H9 (cell line): ENCODE results near the gene KAZN. TPM values are rescaled to one million over a fixed set of nuclear protein-coding genes. Genes with fewer than 3 reads are reported as not detected.

Experiments
- DNase-seq: peaks from one replicate; pipeline ENCODE4 v3.0.0-alpha.2; 2017
- H2AFZ ChIP-seq: one replicate; pipeline ENCODE4 v1.6.1; 2013; ENCODE audit warnings: mild to moderate bottlenecking, low read length, control low read depth, moderate library complexity
- H2AK5ac ChIP-seq: 2 replicates; pipeline ENCODE4 v1.6.1; 2013; ENCODE audit warnings: low read length, control low read depth, mixed read lengths; ENCODE audit not compliant: insufficient read length
- H2BK120ac ChIP-seq: one replicate; pipeline ENCODE4 v1.6.1; 2013; ENCODE audit warnings: low read depth, mild to moderate bottlenecking, low read length, control low read depth, inconsistent platforms; ENCODE audit not compliant: poor library complexity, severe bottlenecking
- H2BK12ac ChIP-seq: 2 replicates; pipeline ENCODE4 v1.6.1; 2013; ENCODE audit warnings: low read length, control low read depth, mixed read lengths, low read depth; ENCODE audit not compliant: insufficient read length
- H2BK15ac ChIP-seq: 2 replicates; pipeline ENCODE4 v1.6.1; 2013; ENCODE audit warnings: low read depth, low read length, control low read depth
- H2BK20ac ChIP-seq: one replicate; pipeline ENCODE4 v1.6.1; 2013; ENCODE audit warnings: low read depth, mild to moderate bottlenecking, low read length, control low read depth, inconsistent platforms; ENCODE audit not compliant: poor library complexity, severe bottlenecking
- H2BK5ac ChIP-seq: 2 replicates; pipeline ENCODE4 v1.6.1; 2013; ENCODE audit warnings: low read length, control low read depth, mixed read lengths; ENCODE audit not compliant: insufficient read length
- H3K14ac ChIP-seq: 2 replicates; pipeline ENCODE4 v1.6.1; 2013; ENCODE audit warnings: low read length, control low read depth; ENCODE audit not compliant: insufficient read depth
- H3K18ac ChIP-seq: 2 replicates; pipeline ENCODE4 v1.6.1; 2013; ENCODE audit warnings: low read depth, mild to moderate bottlenecking, mixed read lengths, low read length, control low read depth; ENCODE audit not compliant: insufficient read length
- H3K23ac ChIP-seq: 2 replicates; pipeline ENCODE4 v1.6.1; 2013; ENCODE audit warnings: low read length, control low read depth, mixed read lengths, low read depth; ENCODE audit not compliant: insufficient read length
- H3K23me2 ChIP-seq: 2 replicates; pipeline ENCODE4 v1.6.1; 2013; ENCODE audit warnings: low read depth, mild to moderate bottlenecking, mixed read lengths, low read length, control low read depth; ENCODE audit not compliant: insufficient read length, poor library complexity, severe bottlenecking
- H3K27ac ChIP-seq: 2 replicates; pipeline ENCODE4 v1.5.1; 2013; ENCODE audit warnings: low read length, control low read depth, mixed read lengths, low read depth; ENCODE audit not compliant: insufficient read length
- H3K27me3 ChIP-seq: 2 replicates; pipeline ENCODE4 v1.6.1; 2013; ENCODE audit warnings: low read length, control low read depth, inconsistent platforms; ENCODE audit not compliant: insufficient read depth
- H3K4ac ChIP-seq: 2 replicates; pipeline ENCODE4 v1.6.1; 2013; ENCODE audit warnings: low read depth, mild to moderate bottlenecking, control low read depth, inconsistent platforms, low read length, moderate library complexity
- H3K4me1 ChIP-seq: 2 replicates; pipeline ENCODE4 v1.6.1; 2013; ENCODE audit warnings: low read length, control low read depth, inconsistent platforms; ENCODE audit not compliant: insufficient read depth
- H3K4me2 ChIP-seq: 2 replicates; pipeline ENCODE4 v1.6.1; 2013; ENCODE audit warnings: low read length, control low read depth, mixed read lengths; ENCODE audit not compliant: insufficient read length, insufficient read depth
- H3K56ac ChIP-seq: 2 replicates; pipeline ENCODE4 v1.6.1; 2013; ENCODE audit warnings: low read depth, mild to moderate bottlenecking, mixed read lengths, low read length, control low read depth; ENCODE audit not compliant: insufficient read length
- H3K79me1 ChIP-seq: 2 replicates; pipeline ENCODE4 v1.6.1; 2013; ENCODE audit warnings: low read depth, mild to moderate bottlenecking, moderate library complexity, low read length, control low read depth, inconsistent platforms; ENCODE audit not compliant: insufficient read depth, poor library complexity, severe bottlenecking
- H3K79me2 ChIP-seq: 2 replicates; pipeline ENCODE4 v1.6.1; 2013; ENCODE audit warnings: low read length, control low read depth, inconsistent platforms; ENCODE audit not compliant: insufficient read depth
- H3K9ac ChIP-seq: 2 replicates; pipeline ENCODE4 v1.6.1; 2013; ENCODE audit warnings: low read length, control low read depth, mixed read lengths; ENCODE audit not compliant: insufficient read length; ENCODE audit errors: extremely low read depth
- H3K9me3 ChIP-seq: one replicate; pipeline ENCODE4 v1.6.1; 2013; ENCODE audit warnings: low read depth, low read length, inconsistent platforms; ENCODE audit not compliant: control insufficient read depth
- H3T11ph ChIP-seq: one replicate; pipeline ENCODE4 v1.6.1; 2013; ENCODE audit warnings: mild to moderate bottlenecking, low read length, control low read depth, inconsistent platforms
- H4K20me1 ChIP-seq: one replicate; pipeline ENCODE4 v1.6.1; 2013; ENCODE audit not compliant: control insufficient read depth, insufficient read length, insufficient read depth
- H4K5ac ChIP-seq: 2 replicates; pipeline ENCODE4 v1.6.1; 2013; ENCODE audit warnings: low read depth, mild to moderate bottlenecking, mixed read lengths, low read length, control low read depth; ENCODE audit not compliant: insufficient read length
- H4K8ac ChIP-seq: replicated peaks from 2 replicates; pipeline ENCODE4 v1.6.1; 2013; ENCODE audit warnings: low read length, control low read depth, mixed read lengths, low read depth; ENCODE audit not compliant: insufficient read length
- H4K91ac ChIP-seq: 2 replicates; pipeline ENCODE4 v1.6.1; 2013; ENCODE audit warnings: low read depth, mild to moderate bottlenecking, moderate library complexity, mixed read lengths, low read length, control low read depth; ENCODE audit not compliant: insufficient read length
- H3K27ac Mint-ChIP-seq, 3 experiments: 2 replicates in 2 of 3; 3 replicates in 1 of 3; pipeline ENCODE4 v1.8.0; 2020 to 2021; ENCODE audit warnings: mixed read lengths in 3 of 3, mild to moderate bottlenecking in 1 of 3, moderate library complexity in 1 of 3
- H3K27me3 Mint-ChIP-seq: 2 replicates; pipeline ENCODE4 v1.8.0; 2021; ENCODE audit warnings: low read depth, mild to moderate bottlenecking, moderate library complexity, mixed read lengths
- H3K36me3 Mint-ChIP-seq, 3 experiments: 2 replicates in 2 of 3; 3 replicates in 1 of 3; pipeline ENCODE4 v1.8.0; 2020 to 2021; ENCODE audit warnings: low read depth in 3 of 3, mixed read lengths in 3 of 3; ENCODE audit not compliant: insufficient read depth in 1 of 3
- H3K4me1 Mint-ChIP-seq, 2 experiments: 2 replicates each; pipeline ENCODE4 v1.8.0; 2020; ENCODE audit warnings: mixed read lengths in 2 of 2
- H3K4me3 Mint-ChIP-seq, 2 experiments: 2 replicates in 1 of 2; 3 replicates in 1 of 2; pipeline ENCODE4 v1.8.0; 2020 to 2021; ENCODE audit warnings: mild to moderate bottlenecking in 2 of 2, mixed read lengths in 2 of 2, moderate library complexity in 1 of 2
- H3K9me3 Mint-ChIP-seq, 2 experiments: 2 replicates in 1 of 2; 3 replicates in 1 of 2; pipeline ENCODE4 v1.8.0; 2020; ENCODE audit warnings: mild to moderate bottlenecking in 2 of 2, mixed read lengths in 2 of 2, moderate library complexity in 1 of 2
- WGBS: extraction: QIAGEN DNeasy Blood & Tissue Kit; methylation state at CpG from one replicate; pipeline ENCODE4 v1.1.7; 2013; ENCODE audit warnings: missing lambda C conversion rate, low lambda C conversion rate, mixed read lengths; ENCODE audit not compliant: insufficient read length; ENCODE audit errors: extremely low coverage; 5-methylcytosine and 5-hydroxymethylcytosine counted together
- total RNA-seq: library from RNA; stranded (reverse); gene quantifications from 2 replicates; pipeline ENCODE4 v1.2.1, GENCODE V29; 2021
- TF ChIP-seq, protein P1 (sequence below): fragments of 200-600 bp; sonication (generic); conservative IDR thresholded peaks from 3 replicates; pipeline ENCODE4 v1.8.0; 2021; ENCODE audit warnings: antibody characterized with exemption, mild to moderate bottlenecking

The KAZN gene
- total RNA-seq, 1 experiment from 2014 or later, result 7.6 TPM

GRCh38 chr1:14828665-14829064, 230.2 kb downstream of the KAZN start:
- Mint-ChIP-seq H3K4me3 (no peak overlapping the region), H3K4me1 (peaks cover 9 to 10% of the 10 kb centered on the region in 2 experiments; a peak in 3 of 4 replicates), H3K9me3 (no peaks in the 10 kb centered on the region), H3K27me3 (no peaks in the 10 kb centered on the region; the same call in 1 of the 2 replicates), H3K27ac (no peak overlapping the region), H3K36me3 (no peaks in the 10 kb centered on the region)
- H3K27me3 ChIP-seq, result no peaks in the 10 kb centered on the region
- H2BK20ac ChIP-seq, result no peak overlapping the region
- DNase-seq, result no peak
- WGBS, result no CpG with 5 or more reads among the region's 4 CpGs
- no peak overlapping the region for H2AFZ ChIP-seq
- H3K18ac ChIP-seq, result no peak overlapping the region
- no peak overlapping the region for H2AK5ac ChIP-seq
- H2BK120ac ChIP-seq, result no peak overlapping the region
- no peak overlapping the region for H3K14ac ChIP-seq
- no peak overlapping the region for H2BK5ac ChIP-seq
- H2BK12ac ChIP-seq, result no peak overlapping the region
- H3K4me2 ChIP-seq, result no peak overlapping the region
- H3K79me2 ChIP-seq, result no peaks in the 10 kb centered on the region
- no peak overlapping the region for H3K4ac ChIP-seq
- TF ChIP-seq, protein P1, sequence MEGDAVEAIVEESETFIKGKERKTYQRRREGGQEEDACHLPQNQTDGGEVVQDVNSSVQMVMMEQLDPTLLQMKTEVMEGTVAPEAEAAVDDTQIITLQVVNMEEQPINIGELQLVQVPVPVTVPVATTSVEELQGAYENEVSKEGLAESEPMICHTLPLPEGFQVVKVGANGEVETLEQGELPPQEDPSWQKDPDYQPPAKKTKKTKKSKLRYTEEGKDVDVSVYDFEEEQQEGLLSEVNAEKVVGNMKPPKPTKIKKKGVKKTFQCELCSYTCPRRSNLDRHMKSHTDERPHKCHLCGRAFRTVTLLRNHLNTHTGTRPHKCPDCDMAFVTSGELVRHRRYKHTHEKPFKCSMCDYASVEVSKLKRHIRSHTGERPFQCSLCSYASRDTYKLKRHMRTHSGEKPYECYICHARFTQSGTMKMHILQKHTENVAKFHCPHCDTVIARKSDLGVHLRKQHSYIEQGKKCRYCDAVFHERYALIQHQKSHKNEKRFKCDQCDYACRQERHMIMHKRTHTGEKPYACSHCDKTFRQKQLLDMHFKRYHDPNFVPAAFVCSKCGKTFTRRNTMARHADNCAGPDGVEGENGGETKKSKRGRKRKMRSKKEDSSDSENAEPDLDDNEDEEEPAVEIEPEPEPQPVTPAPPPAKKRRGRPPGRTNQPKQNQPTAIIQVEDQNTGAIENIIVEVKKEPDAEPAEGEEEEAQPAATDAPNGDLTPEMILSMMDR, result no peak
- H4K5ac ChIP-seq, result no peak overlapping the region
- H3K79me1 ChIP-seq, result no peaks in the 10 kb centered on the region
- H3K23ac ChIP-seq, result no peak overlapping the region
- H3K56ac ChIP-seq, result no peak overlapping the region
- no peak overlapping the region for H4K91ac ChIP-seq
- no peaks in the 10 kb centered on the region for H3K4me1 ChIP-seq
- H4K8ac ChIP-seq, result no peak overlapping the region
- no peak overlapping the region for H3K27ac ChIP-seq
- H2BK15ac ChIP-seq, result no peak overlapping the region
- no peaks in the 10 kb centered on the region for H3K9me3 ChIP-seq
- no peak overlapping the region for H3K9ac ChIP-seq
- no peaks in the 10 kb centered on the region for H4K20me1 ChIP-seq
- H3T11ph ChIP-seq, result no peak overlapping the region
- H3K23me2 ChIP-seq, result no peaks in the 10 kb centered on the region
